Measurements from ENCODE around the gene CLPTM1.

DNA sequence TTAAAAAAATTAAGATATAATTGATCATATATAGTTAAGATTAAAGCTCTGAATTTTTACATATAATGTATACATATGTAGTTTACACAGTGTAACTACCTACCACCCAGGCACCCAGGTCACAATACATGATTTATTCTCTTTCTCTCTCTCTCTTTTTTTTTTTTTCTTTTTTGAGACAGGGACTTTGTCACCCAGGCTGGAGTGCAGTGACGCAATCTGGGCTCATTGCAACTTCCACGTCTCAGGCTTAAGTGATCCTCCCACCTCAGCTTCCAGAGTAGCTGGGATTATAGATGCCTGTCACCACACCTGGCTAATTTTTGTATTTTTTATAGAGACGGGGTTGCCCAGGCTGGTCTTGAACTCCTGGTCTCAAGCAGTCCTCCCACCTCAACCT lies 64.9 kb downstream of the CLPTM1 start:
- TF ChIP-seq, protein P1, sequence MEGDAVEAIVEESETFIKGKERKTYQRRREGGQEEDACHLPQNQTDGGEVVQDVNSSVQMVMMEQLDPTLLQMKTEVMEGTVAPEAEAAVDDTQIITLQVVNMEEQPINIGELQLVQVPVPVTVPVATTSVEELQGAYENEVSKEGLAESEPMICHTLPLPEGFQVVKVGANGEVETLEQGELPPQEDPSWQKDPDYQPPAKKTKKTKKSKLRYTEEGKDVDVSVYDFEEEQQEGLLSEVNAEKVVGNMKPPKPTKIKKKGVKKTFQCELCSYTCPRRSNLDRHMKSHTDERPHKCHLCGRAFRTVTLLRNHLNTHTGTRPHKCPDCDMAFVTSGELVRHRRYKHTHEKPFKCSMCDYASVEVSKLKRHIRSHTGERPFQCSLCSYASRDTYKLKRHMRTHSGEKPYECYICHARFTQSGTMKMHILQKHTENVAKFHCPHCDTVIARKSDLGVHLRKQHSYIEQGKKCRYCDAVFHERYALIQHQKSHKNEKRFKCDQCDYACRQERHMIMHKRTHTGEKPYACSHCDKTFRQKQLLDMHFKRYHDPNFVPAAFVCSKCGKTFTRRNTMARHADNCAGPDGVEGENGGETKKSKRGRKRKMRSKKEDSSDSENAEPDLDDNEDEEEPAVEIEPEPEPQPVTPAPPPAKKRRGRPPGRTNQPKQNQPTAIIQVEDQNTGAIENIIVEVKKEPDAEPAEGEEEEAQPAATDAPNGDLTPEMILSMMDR (IDR thresholded peaks at IDR 0.05; ENCODE audit: low read depth, low read length, poor library complexity, severe bottlenecking) = no peak
- TF ChIP-seq EZH2phosphoT487 (IDR thresholded peaks at IDR 0.05; ENCODE audit: borderline replicate concordance, low read length) = no peak
